Common myeloid progenitor, CD34-positive (primary cell): ENCODE results near the gene RNF144B.

Experiments
- CTCF ChIA-PET: fragments of 350-600 bp; sonication (Branson Sonifier 250); formaldehyde crosslinking; loops from one replicate; lab custom pipeline; 2021; ENCODE audit warnings: antibody characterized with exemption; lab: Charles Lee
- POLR2A ChIA-PET: fragments of 350-600 bp; sonication (Branson Sonifier 250); formaldehyde crosslinking; loops from one replicate; lab custom pipeline; 2021; ENCODE audit warnings: antibody characterized with exemption; lab: Charles Lee
- DNase-seq, 3 donors: peaks; one replicate each; pipeline versions ENCODE4 v3.0.0 to v3.0.0-alpha.2; 2013
- H3K27ac ChIP-seq, 2 experiments: 1 replicate in 1 of 2; 2 replicates in 1 of 2; pipeline ENCODE4 v1.7.0; 2013; ENCODE audit warnings: inconsistent platforms in 2 of 2, low read length in 2 of 2, mild to moderate bottlenecking in 2 of 2, low read depth in 1 of 2, moderate library complexity in 1 of 2; ENCODE audit not compliant: severe bottlenecking in 2 of 2, insufficient read depth in 1 of 2, poor library complexity in 1 of 2
- H3K27me3 ChIP-seq, 5 experiments: replicated peaks in 2 of 5; 1 replicate in 3 of 5; 2 replicates in 2 of 5; pipeline versions ENCODE4 v1.6.1 to v1.7.0; 2013; ENCODE audit warnings: low read length in 4 of 5, mild to moderate bottlenecking in 2 of 5, moderate library complexity in 2 of 5, inconsistent platforms in 1 of 5; ENCODE audit not compliant: insufficient read depth in 5 of 5, control insufficient read depth in 4 of 5
- H3K36me3 ChIP-seq, 4 experiments: 1 replicate in 2 of 4; 2 replicates in 2 of 4; pipeline versions ENCODE4 v1.6.1 to v1.7.0; 2013; ENCODE audit warnings: low read length in 3 of 4, control low read depth in 1 of 4, mild to moderate bottlenecking in 1 of 4; ENCODE audit not compliant: control insufficient read depth in 4 of 4, insufficient read depth in 4 of 4
- H3K4me1 ChIP-seq, 4 experiments: 1 replicate in 3 of 4; 2 replicates in 1 of 4; pipeline versions ENCODE4 v1.6.1 to v1.7.1; 2013; ENCODE audit warnings: low read length in 3 of 4, mild to moderate bottlenecking in 3 of 4, control low read depth in 1 of 4, inconsistent platforms in 1 of 4, moderate library complexity in 1 of 4; ENCODE audit not compliant: control insufficient read depth in 4 of 4, insufficient read depth in 4 of 4; ENCODE audit errors: control extremely low read depth in 1 of 4
- H3K4me3 ChIP-seq, 7 experiments: 1 replicate in 4 of 7; 2 replicates in 3 of 7; pipeline versions ENCODE4 v1.5.1 to v1.7.0; 2013; ENCODE audit warnings: mild to moderate bottlenecking in 7 of 7, low read length in 6 of 7, moderate library complexity in 6 of 7, inconsistent platforms in 2 of 7, low read depth in 2 of 7, control low read depth in 1 of 7; ENCODE audit not compliant: insufficient read depth in 4 of 7, control insufficient read depth in 1 of 7; ENCODE audit errors: extremely low read depth in 1 of 7
- H3K9me3 ChIP-seq, 5 experiments: 1 replicate in 4 of 5; 2 replicates in 1 of 5; pipeline versions ENCODE4 v1.6.1 to v1.7.1; 2013; ENCODE audit warnings: low read length in 4 of 5, mild to moderate bottlenecking in 2 of 5, inconsistent platforms in 1 of 5, low read depth in 1 of 5, moderate library complexity in 1 of 5; ENCODE audit not compliant: control insufficient read depth in 4 of 5, insufficient read depth in 2 of 5; ENCODE audit errors: control extremely low read depth in 1 of 5
- WGBS: methylation state at CpG from one replicate; pipeline ENCODE4 v1.1.5; 2013; ENCODE audit not compliant: insufficient coverage; 5-methylcytosine and 5-hydroxymethylcytosine counted together

RNF144B gene

GRCh38 chr6:18386298-18386976 lies 713 bp upstream of the RNF144B start:
- ChIA-PET POLR2A (interaction anchor here (1.2 to 1.6 kb wide), 3 partner anchors 13 to 63 kb away, joined by 3 to 8 read pairs (median 3); no protein-coding TSS in a partner anchor), CTCF (interaction anchor here (0.6 to 2.8 kb wide), 5 partner anchors 15 to 116 kb away, joined by 3 to 10 read pairs (median 4); no protein-coding TSS in a partner anchor)
- no peaks in the 10 kb centered on the region for H3K27me3 ChIP-seq
- no peak for DNase-seq
- H3K4me3 ChIP-seq, result peak overlapping the region; percentile 75 to 100 (median 93)
- no peaks in the 10 kb centered on the region for H3K36me3 ChIP-seq
- peak overlapping the region in 1 of 2 experiments; percentile 82 for H3K27ac ChIP-seq
- H3K9me3 ChIP-seq, result no peaks in the 10 kb centered on the region
- WGBS, result 78% methylated on average over 4 of the region's 6 CpGs
- peaks cover 11 to 38% (median 26%) of the 10 kb centered on the region in 4 experiments for H3K4me1 ChIP-seq

- H3K27ac ChIP-seq, result peak overlapping the region; percentile 59 to 82
- H3K36me3 ChIP-seq, result peaks cover 0 to 2% (median 0%) of the 10 kb centered on the region in 4 experiments
- peak overlapping the region in 6 of 7 experiments; percentile 86 to 100 (median 93) for H3K4me3 ChIP-seq
- ChIA-PET POLR2A (no interaction called here), CTCF (interaction anchor here (2.6 to 2.8 kb wide), 2 partner anchors 61 to 115 kb away, joined by 9 to 10 read pairs; no protein-coding TSS in a partner anchor)
- H3K27me3 ChIP-seq, result no peaks in the 10 kb centered on the region
- peaks cover 11 to 44% (median 28%) of the 10 kb centered on the region in 4 experiments for H3K4me1 ChIP-seq
- H3K9me3 ChIP-seq, result no peaks in the 10 kb centered on the region
- DNase-seq, result peak in 2 of 3 donors; percentile 42 to 61
- 0% methylated on average over 1 of the region's 3 CpGs for WGBS
These were observed 1.1 kb downstream of the RNF144B start for GRCh38 chr6:18388271-18388670.

- Histone ChIP-seq H3K4me1 (peaks cover 11 to 45% (median 28%) of the 10 kb centered on the region in 4 experiments), H3K27me3 (no peaks in the 10 kb centered on the region), H3K9me3 (no peaks in the 10 kb centered on the region), H3K27ac (peak overlapping the region; percentile 59 to 82), H3K36me3 (peaks cover 0 to 5% (median 0%) of the 10 kb centered on the region in 4 experiments), H3K4me3 (peak overlapping the region in 6 of 7 experiments; percentile 86 to 100 (median 93))
- no peak for DNase-seq
- POLR2A ChIA-PET, result no interaction called here
- WGBS, result 31% methylated on average over 1 of the region's 1 CpG
- CTCF ChIA-PET, result no interaction called here
These were observed 1.8 kb downstream of the RNF144B start for GRCh38 chr6:18388942-18389341.

GRCh38 chr6:18389479-18389878 lies 2.3 kb downstream of the RNF144B start:
- Histone ChIP-seq H3K4me1 (peaks cover 11 to 45% (median 28%) of the 10 kb centered on the region in 4 experiments), H3K27ac (peak overlapping the region; percentile 59 to 82), H3K27me3 (no peaks in the 10 kb centered on the region), H3K9me3 (no peaks in the 10 kb centered on the region), H3K36me3 (peaks cover 0 to 5% (median 0%) of the 10 kb centered on the region in 4 experiments), H3K4me3 (peak overlapping the region in 6 of 7 experiments; percentile 27 to 100 (median 91))
- 40% methylated on average over 1 of the region's 2 CpGs for WGBS
- ChIA-PET CTCF (no interaction called here), POLR2A (no interaction called here)
- DNase-seq, result no peak

- no peak overlapping the region for H3K27ac ChIP-seq
- no peaks in the 10 kb centered on the region for H3K27me3 ChIP-seq
- CTCF ChIA-PET, result interaction anchor here (1.4 kb wide), 2 partner anchors 67 to 112 kb away, joined by 3 to 4 read pairs; no protein-coding TSS in a partner anchor
These were observed 3.3 kb downstream of the RNF144B start for GRCh38 chr6:18390476-18390875.

GRCh38 chr6:18391023-18391422 lies 3.9 kb downstream of the RNF144B start:
- Histone ChIP-seq H3K4me1 (peaks cover 11 to 45% (median 28%) of the 10 kb centered on the region in 4 experiments), H3K4me3 (no peak overlapping the region), H3K9me3 (no peaks in the 10 kb centered on the region), H3K27ac (no peak overlapping the region), H3K27me3 (no peaks in the 10 kb centered on the region), H3K36me3 (peaks cover 0 to 5% (median 0%) of the 10 kb centered on the region in 4 experiments)
- ChIA-PET POLR2A (no interaction called here), CTCF (interaction anchor here (1.3 to 1.4 kb wide), 3 partner anchors 17 to 111 kb away, joined by 3 to 4 read pairs (median 3); no protein-coding TSS in a partner anchor)
- 83% methylated on average over 2 of the region's 3 CpGs for WGBS
- no peak for DNase-seq

More at GRCh38 chr6:18390476-18390875, 3.3 kb downstream of the RNF144B start:
- Histone ChIP-seq H3K4me1 (peaks cover 11 to 45% (median 28%) of the 10 kb centered on the region in 4 experiments), H3K9me3 (no peaks in the 10 kb centered on the region), H3K4me3 (peak overlapping the region in 1 of 7 experiments; percentile 35), H3K36me3 (peaks cover 0 to 5% (median 0%) of the 10 kb centered on the region in 4 experiments)
- DNase-seq, result no peak
- 86% methylated on average over 1 of the region's 2 CpGs for WGBS
- POLR2A ChIA-PET, result no interaction called here
